ENCODE measurements around the gene ZNF615.
A peak's percentile ranks its signal among the peaks of the same experiment; 100 is the strongest.
"Not testable (repeated sequence)": the region's sequence is repeated elsewhere in the genome, so short reads cannot be mapped to it uniquely, and the experiment has no call there.

ZNF615 gene

DNA sequence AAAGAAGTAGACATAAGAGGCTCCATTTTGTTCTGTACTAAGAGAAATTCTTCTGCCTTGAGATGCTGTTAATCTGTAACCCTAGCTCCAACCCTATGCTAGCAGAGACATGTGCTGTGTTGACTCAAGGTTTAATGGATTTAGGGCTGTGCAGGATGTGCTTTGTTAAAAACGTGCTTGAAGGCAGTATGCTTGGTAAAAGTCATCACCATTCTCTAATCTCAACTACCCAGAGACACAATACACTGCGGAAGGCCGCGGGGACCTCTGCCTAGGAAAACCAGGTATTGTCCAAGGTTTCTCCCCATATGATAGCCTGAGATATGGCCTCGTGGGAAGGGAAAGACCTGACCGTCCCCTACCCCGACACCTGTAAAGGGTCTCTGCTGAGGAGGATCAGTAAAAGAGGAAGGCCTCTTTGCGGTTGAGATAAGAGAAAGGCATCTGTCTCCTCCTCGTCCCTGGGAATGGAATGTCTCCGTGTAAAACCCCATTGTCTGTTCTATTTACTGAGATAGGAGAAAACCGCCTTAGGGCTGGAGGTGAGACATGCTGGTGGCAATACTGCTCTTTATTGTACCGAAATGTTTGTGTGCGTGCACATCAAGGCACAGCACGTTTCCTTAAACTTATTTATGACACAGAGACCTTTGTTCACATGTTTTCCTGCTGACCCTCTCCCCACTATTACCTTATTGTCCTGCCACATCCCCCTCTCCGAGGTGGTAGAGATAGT lies 18.4 kb upstream of the ZNF615 start:
- not testable (repeated sequence) for H3K27me3 ChIP-seq (ENCODE audit: control insufficient read depth in 5 of 5, insufficient read depth in 4 of 5, low read length in 5 of 5); H3K9ac ChIP-seq (ENCODE audit: low read length in 5 of 5); H3K27ac ChIP-seq (ENCODE audit: low read depth, low read length); H3K4me3 ChIP-seq (ENCODE audit: low read depth in 1 of 5, low read length in 5 of 5)
- Histone ChIP-seq H3K4me1 (ENCODE audit: control insufficient read depth in 5 of 5, insufficient read depth in 5 of 5, low read length in 5 of 5) (peaks cover 0 to 19% (median 16%) of the 10 kb centered on the region in 5 donors), H3K36me3 (ENCODE audit: control insufficient read depth in 5 of 5, insufficient read depth in 5 of 5, low read length in 5 of 5) (peaks cover 14 to 39% (median 32%) of the 10 kb centered on the region in 5 donors), H3K9me3 (ENCODE audit: control insufficient read depth in 5 of 5, low read length in 5 of 5) (peaks cover 13 to 40% (median 31%) of the 10 kb centered on the region in 5 donors)

DNA sequence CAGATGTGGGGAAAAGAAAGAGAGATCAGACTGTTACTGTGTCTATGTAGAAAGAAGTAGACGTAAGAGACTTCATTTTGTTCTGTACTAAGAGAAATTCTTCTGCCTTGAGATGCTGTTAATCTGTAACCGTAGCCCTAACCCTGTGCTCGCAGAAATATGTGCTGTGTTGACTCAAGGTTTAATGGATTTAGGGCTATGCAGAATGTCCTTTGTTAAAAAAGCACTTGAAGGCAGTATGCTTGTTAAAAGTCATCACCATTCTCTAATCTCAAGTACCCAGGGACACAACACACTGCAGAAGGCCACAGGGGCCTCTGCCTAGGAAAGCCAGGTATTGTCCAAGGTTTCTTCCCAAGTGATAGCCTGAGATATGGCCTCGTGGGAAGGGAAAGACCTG lies 16.5 kb upstream of the ZNF615 start:
- not testable (repeated sequence) for H3K27me3 ChIP-seq (ENCODE audit: control insufficient read depth in 5 of 5, insufficient read depth in 4 of 5, low read length in 5 of 5); H3K27ac ChIP-seq (ENCODE audit: low read depth, low read length); H3K9ac ChIP-seq (ENCODE audit: low read length in 5 of 5)
- peaks cover 18 to 50% (median 37%) of the 10 kb centered on the region in 5 donors for H3K9me3 ChIP-seq (ENCODE audit: control insufficient read depth in 5 of 5, low read length in 5 of 5)
- peaks cover 34 to 58% (median 51%) of the 10 kb centered on the region in 5 donors for H3K36me3 ChIP-seq (ENCODE audit: control insufficient read depth in 5 of 5, insufficient read depth in 5 of 5, low read length in 5 of 5)
- H3K4me3 ChIP-seq (ENCODE audit: low read depth in 1 of 5, low read length in 5 of 5), result peak overlapping the region in 1 of 5 donors; percentile 25
- peaks cover 0 to 19% (median 16%) of the 10 kb centered on the region in 5 donors for H3K4me1 ChIP-seq (ENCODE audit: control insufficient read depth in 5 of 5, insufficient read depth in 5 of 5, low read length in 5 of 5)

DNA sequence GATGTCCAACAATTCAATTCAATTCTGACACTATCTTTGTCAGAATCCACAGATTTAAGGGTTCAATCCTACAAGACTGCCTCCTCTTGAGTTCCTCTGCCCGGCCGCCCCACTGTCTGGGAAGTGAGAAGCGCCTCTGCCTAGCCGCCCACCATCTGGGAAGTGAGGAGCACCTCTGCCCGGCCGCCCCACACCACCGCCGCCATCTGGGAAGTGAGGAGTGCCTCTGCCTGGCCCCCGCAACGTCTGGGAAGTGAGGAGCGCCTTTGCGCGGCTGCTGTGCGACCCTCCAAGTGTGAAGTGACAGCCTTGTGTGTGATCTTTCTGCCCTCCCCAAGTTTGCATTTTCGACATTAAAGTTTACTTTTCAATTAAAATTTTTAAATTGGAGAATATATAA lies 14.2 kb upstream of the ZNF615 start:
- peaks cover 47 to 76% (median 69%) of the 10 kb centered on the region in 5 donors for H3K36me3 ChIP-seq (ENCODE audit: control insufficient read depth in 5 of 5, insufficient read depth in 5 of 5, low read length in 5 of 5)
- no peak overlapping the region for H3K9ac ChIP-seq (ENCODE audit: low read length in 5 of 5)
- H3K9me3 ChIP-seq (ENCODE audit: control insufficient read depth in 5 of 5, low read length in 5 of 5), result peaks cover 27 to 66% (median 49%) of the 10 kb centered on the region in 5 donors
- H3K27ac ChIP-seq (ENCODE audit: low read depth, low read length), result no peak overlapping the region
- peaks cover 0 to 4% (median 4%) of the 10 kb centered on the region in 5 donors for H3K4me1 ChIP-seq (ENCODE audit: control insufficient read depth in 5 of 5, insufficient read depth in 5 of 5, low read length in 5 of 5)
- no peaks in the 10 kb centered on the region for H3K27me3 ChIP-seq (ENCODE audit: control insufficient read depth in 5 of 5, insufficient read depth in 4 of 5, low read length in 5 of 5)
- H3K4me3 ChIP-seq (ENCODE audit: low read depth in 1 of 5, low read length in 5 of 5), result peak overlapping the region in 2 of 5 donors; percentile 14 to 22

DNA sequence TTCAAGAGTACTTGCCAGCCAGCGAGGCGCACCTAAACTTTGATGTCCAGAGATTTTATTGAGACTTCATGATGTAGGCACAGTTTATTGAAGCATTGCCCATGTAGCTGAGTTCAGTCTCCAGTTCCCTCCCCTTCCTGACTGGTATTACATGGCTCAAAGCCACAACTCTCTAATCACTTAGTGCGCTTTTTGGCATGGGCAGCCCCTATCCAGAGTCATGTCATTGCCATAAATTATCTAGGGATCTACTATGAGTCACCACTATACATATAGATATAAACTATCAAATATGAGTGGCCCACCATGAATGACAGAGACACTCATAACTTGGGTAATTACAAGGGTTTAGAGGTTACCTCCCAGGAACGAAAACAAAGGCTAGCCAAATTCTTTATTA lies 12.5 kb upstream of the ZNF615 start:
- no peaks in the 10 kb centered on the region for H3K27me3 ChIP-seq (ENCODE audit: control insufficient read depth in 5 of 5, insufficient read depth in 4 of 5, low read length in 5 of 5)
- H3K4me3 ChIP-seq (ENCODE audit: low read depth in 1 of 5, low read length in 5 of 5), result peak overlapping the region in 4 of 5 donors; percentile 10 to 50 (median 20)
- no peak overlapping the region for H3K9ac ChIP-seq (ENCODE audit: low read length in 5 of 5)
- H3K27ac ChIP-seq (ENCODE audit: low read depth, low read length), result no peak overlapping the region
- peaks cover 58 to 88% (median 83%) of the 10 kb centered on the region in 5 donors for H3K36me3 ChIP-seq (ENCODE audit: control insufficient read depth in 5 of 5, insufficient read depth in 5 of 5, low read length in 5 of 5)
- peaks cover 44 to 78% (median 65%) of the 10 kb centered on the region in 5 donors for H3K9me3 ChIP-seq (ENCODE audit: control insufficient read depth in 5 of 5, low read length in 5 of 5)
- no peaks in the 10 kb centered on the region for H3K4me1 ChIP-seq (ENCODE audit: control insufficient read depth in 5 of 5, insufficient read depth in 5 of 5, low read length in 5 of 5)

DNA sequence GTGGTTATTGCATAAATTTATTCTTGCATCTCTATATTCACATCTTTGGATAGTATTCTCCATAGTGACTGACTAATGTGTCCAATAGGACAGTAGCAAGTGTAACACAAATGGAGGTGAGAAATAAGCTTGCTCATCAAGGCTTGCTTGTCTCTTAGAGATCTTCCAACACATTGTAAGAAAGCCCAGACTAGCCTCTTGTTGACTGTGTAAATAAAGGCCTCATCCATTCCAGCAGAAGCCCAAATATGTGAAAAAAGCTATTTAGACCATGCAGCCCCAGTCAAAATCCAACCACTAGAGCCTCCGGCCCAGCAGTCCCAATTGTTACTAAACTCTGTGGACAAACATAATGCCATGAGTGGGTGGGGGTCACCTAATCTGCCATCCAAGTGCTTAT lies 2.7 kb upstream of the ZNF615 start:
- H3K4me3 ChIP-seq (ENCODE audit: low read depth in 1 of 5, low read length in 5 of 5), result no peak overlapping the region
- H3K27me3 ChIP-seq (ENCODE audit: control insufficient read depth in 5 of 5, insufficient read depth in 4 of 5, low read length in 5 of 5), result no peaks in the 10 kb centered on the region
- no peak overlapping the region for H3K27ac ChIP-seq (ENCODE audit: low read depth, low read length)
- no peak overlapping the region for H3K9ac ChIP-seq (ENCODE audit: low read length in 5 of 5)
- peaks cover 17 to 30% (median 21%) of the 10 kb centered on the region in 5 donors for H3K9me3 ChIP-seq (ENCODE audit: control insufficient read depth in 5 of 5, low read length in 5 of 5)
- peaks cover 4 to 15% (median 11%) of the 10 kb centered on the region in 5 donors for H3K4me1 ChIP-seq (ENCODE audit: control insufficient read depth in 5 of 5, insufficient read depth in 5 of 5, low read length in 5 of 5)
- peaks cover 5 to 13% (median 7%) of the 10 kb centered on the region in 5 donors for H3K36me3 ChIP-seq (ENCODE audit: control insufficient read depth in 5 of 5, insufficient read depth in 5 of 5, low read length in 5 of 5)

DNA sequence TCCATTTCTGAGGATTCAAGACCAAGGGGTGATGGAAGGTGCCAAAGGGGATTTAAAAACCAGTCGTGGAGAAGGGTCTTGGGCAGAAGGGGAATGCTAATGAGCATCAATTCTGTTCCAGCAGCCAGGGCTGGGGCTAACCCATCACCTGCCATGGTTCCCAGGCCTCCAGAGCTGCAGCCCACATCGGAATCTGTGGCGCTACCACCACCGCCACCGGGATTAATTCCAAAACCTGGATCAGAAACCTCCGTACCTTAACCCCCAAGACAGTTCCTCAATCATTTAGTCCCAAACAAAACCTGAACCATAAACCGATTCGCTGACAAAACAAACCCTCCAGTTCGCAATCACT lies 583 bp downstream of the ZNF615 start:
- Histone ChIP-seq H3K27me3 (ENCODE audit: control insufficient read depth in 5 of 5, insufficient read depth in 4 of 5, low read length in 5 of 5) (no peaks in the 10 kb centered on the region), H3K4me3 (ENCODE audit: low read depth in 1 of 5, low read length in 5 of 5) (peak overlapping the region; percentile 98 to 100 (median 99)), H3K27ac (ENCODE audit: low read depth, low read length) (peak overlapping the region; percentile 77), H3K9me3 (ENCODE audit: control insufficient read depth in 5 of 5, low read length in 5 of 5) (peaks cover 3 to 26% (median 8%) of the 10 kb centered on the region in 5 donors), H3K4me1 (ENCODE audit: control insufficient read depth in 5 of 5, insufficient read depth in 5 of 5, low read length in 5 of 5) (peaks cover 4 to 15% (median 11%) of the 10 kb centered on the region in 5 donors), H3K9ac (ENCODE audit: low read length in 5 of 5) (peak overlapping the region; percentile 89 to 97 (median 95)), H3K36me3 (ENCODE audit: control insufficient read depth in 5 of 5, insufficient read depth in 5 of 5, low read length in 5 of 5) (peaks cover 9 to 17% (median 10%) of the 10 kb centered on the region in 5 donors)

DNA sequence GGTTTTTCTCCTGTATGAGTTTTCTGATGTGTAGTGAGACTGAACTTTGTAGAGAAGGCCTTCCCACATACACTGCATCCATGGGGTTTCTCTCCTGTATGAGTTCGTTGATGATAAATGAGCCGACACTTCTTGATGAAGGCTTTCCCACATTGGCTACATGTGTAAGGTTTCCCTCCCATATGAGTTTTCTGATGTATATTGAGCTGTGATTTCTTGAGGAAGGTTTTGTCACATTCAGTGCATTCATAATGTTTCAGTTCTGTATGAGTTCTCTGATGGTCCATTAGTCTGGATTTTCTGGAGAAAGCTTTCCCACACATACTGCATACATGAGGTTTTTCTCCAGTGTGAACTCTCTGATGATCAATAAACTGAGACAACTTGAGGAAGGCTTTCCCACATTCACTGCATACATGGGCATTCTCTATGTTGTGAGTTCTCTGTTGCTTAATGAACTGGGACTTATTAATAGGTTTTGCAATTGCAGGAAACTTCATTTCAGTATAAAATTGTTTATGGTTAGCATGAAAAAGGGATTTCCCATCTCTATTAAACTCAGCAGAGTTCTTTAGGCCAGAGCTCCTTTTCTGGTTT lies 13.9 kb downstream of the ZNF615 start:
- H3K27ac ChIP-seq (ENCODE audit: low read depth, low read length), result no peak overlapping the region
- H3K9me3 ChIP-seq (ENCODE audit: control insufficient read depth in 5 of 5, low read length in 5 of 5), result peaks cover 70 to 92% (median 89%) of the 10 kb centered on the region in 5 donors
- no peaks in the 10 kb centered on the region for H3K4me1 ChIP-seq (ENCODE audit: control insufficient read depth in 5 of 5, insufficient read depth in 5 of 5, low read length in 5 of 5)
- H3K9ac ChIP-seq (ENCODE audit: low read length in 5 of 5), result no peak overlapping the region
- no peaks in the 10 kb centered on the region for H3K27me3 ChIP-seq (ENCODE audit: control insufficient read depth in 5 of 5, insufficient read depth in 4 of 5, low read length in 5 of 5)
- peaks cover 40 to 64% (median 56%) of the 10 kb centered on the region in 5 donors for H3K36me3 ChIP-seq (ENCODE audit: control insufficient read depth in 5 of 5, insufficient read depth in 5 of 5, low read length in 5 of 5)
- H3K4me3 ChIP-seq (ENCODE audit: low read depth in 1 of 5, low read length in 5 of 5), result peak overlapping the region; percentile 25 to 63 (median 49)

DNA sequence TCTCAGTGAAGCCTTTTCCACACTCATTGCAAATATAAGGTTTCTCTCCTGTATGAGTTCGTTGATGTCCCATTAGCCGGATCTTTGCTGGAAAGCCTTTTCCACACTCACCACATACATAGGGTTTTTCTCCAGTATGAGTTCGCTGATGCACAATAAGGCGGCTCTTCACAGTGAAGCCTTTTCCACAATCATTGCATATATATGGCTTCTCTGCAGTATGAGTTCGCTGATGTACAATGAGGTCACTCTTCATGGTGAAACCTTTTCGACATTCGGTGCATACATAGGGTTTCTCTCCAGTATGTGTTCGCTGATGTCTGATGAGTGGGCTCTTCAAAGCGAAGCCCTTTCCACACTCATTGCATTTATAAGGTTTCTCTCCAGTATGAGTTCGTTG lies 14.6 kb downstream of the ZNF615 start:
- Histone ChIP-seq H3K27ac (ENCODE audit: low read depth, low read length) (no peak overlapping the region), H3K36me3 (ENCODE audit: control insufficient read depth in 5 of 5, insufficient read depth in 5 of 5, low read length in 5 of 5) (peaks cover 33 to 57% (median 52%) of the 10 kb centered on the region in 5 donors)

DNA sequence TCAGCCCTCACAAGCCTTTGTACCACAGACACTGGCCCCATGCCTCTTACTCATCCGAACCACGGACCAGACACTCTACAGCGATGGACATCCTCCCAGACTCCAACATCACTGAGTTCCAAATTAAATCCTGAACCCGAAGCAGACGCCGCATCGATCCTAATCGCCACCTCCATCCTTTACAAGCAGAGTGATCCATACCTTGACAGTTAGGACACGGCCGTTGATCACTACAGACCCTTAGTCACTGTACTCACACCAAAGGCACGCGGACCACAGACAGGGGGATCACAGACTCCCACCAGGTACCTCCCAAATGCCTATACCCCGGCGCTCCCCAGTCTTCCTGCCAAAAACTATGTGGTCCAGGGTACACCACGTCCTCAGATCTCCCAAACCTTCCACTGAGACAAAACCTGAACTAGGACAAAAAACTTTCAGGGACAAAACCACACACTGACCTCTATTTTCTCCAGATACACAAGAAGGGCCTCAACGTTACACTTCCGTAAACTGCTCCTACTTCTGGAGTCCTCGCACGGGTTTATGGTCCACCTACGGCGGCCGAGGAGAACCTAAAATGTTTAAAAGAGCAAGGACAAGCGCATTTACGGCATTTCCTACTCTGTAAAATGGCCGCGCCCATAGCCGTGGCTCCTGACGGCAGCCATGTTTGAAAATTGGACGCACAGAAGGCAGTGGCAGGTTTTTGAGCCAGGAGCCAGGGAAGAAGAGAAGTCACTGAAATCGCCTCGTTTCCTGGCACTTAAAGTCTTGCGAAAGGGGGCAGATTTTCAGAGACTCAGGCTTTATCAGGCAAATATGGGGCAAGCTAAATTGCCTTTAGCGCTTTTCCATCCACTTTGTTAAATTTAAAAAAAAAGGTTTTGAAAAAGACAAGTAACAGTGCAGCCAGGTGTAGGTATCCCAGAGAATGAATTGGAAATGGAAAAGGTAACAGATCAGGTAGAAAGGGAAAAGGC lies 21.4 kb downstream of the ZNF615 start, which contains the start of gene ZNF350:
Gene ZNF350 (minus strand): TSS at position 532 of the 983 bp plus-strand sequence. CDS start 12,480 bp downstream, outside the sequence.
- Histone ChIP-seq H3K27ac (ENCODE audit: low read depth, low read length) (peak within 1 kb of the TSS; percentile 57), H3K4me1 (ENCODE audit: control insufficient read depth in 5 of 5, insufficient read depth in 5 of 5, low read length in 5 of 5) (peaks cover 0 to 18% (median 18%) of the 10 kb centered on the region in 5 donors), H3K9ac (ENCODE audit: low read length in 5 of 5) (peak within 1 kb of the TSS; percentile 88 to 100 (median 97))

More for the DNA sequence above, 14.6 kb downstream of the ZNF615 start:
- Histone ChIP-seq H3K4me3 (ENCODE audit: low read depth in 1 of 5, low read length in 5 of 5) (peak overlapping the region; percentile 25 to 63 (median 49)), H3K9me3 (ENCODE audit: control insufficient read depth in 5 of 5, low read length in 5 of 5) (peaks cover 66 to 93% (median 89%) of the 10 kb centered on the region in 5 donors), H3K27me3 (ENCODE audit: control insufficient read depth in 5 of 5, insufficient read depth in 4 of 5, low read length in 5 of 5) (no peaks in the 10 kb centered on the region), H3K9ac (ENCODE audit: low read length in 5 of 5) (no peak overlapping the region), H3K4me1 (ENCODE audit: control insufficient read depth in 5 of 5, insufficient read depth in 5 of 5, low read length in 5 of 5) (no peaks in the 10 kb centered on the region)

More for the DNA sequence above, 21.4 kb downstream of the ZNF615 start, which contains the start of gene ZNF350:
- Histone ChIP-seq H3K4me3 (ENCODE audit: low read depth in 1 of 5, low read length in 5 of 5) (peak within 1 kb of the TSS; percentile 76 to 100 (median 99)), H3K27me3 (ENCODE audit: control insufficient read depth in 5 of 5, insufficient read depth in 4 of 5, low read length in 5 of 5) (no peaks in the 10 kb centered on the region), H3K36me3 (ENCODE audit: control insufficient read depth in 5 of 5, insufficient read depth in 5 of 5, low read length in 5 of 5) (peaks cover 0 to 9% (median 7%) of the 10 kb centered on the region in 5 donors), H3K9me3 (ENCODE audit: control insufficient read depth in 5 of 5, low read length in 5 of 5) (peaks cover 3 to 67% (median 48%) of the 10 kb centered on the region in 5 donors)

Measured in subcutaneous abdominal adipose tissue (tissue), 5 donors.